HL-60/S4 treated with retinoic acid at 250 ng/mL for 4 days and 3 days (cell line): ENCODE data around the gene POLR2B.
"Not testable (repeated sequence)": the region's sequence is repeated elsewhere in the genome, so short reads cannot be mapped to it uniquely, and the experiment has no call there.

Experiments used
- in situ Hi-C: fragments of 300-500 bp; cut with MboI; formaldehyde crosslinking; loops from 2 replicates; pipeline ENCODE4 v1.7.0; 2022; ENCODE audit warnings: low sequenced_read_pairs

The POLR2B gene

GRCh38 chr4:56986192-56986591 lies 7.5 kb downstream of the POLR2B start:
- in situ Hi-C loops: no loop called here

GRCh38 chr4:56986952-56987351 lies 8.3 kb downstream of the POLR2B start:
- in situ Hi-C loops: no loop called here

GRCh38 chr4:56990109-56990905 lies 11.6 kb downstream of the POLR2B start:
- in situ Hi-C loops: no loop called here

- in situ Hi-C loops: no loop called here
Measured at GRCh38 chr4:56995525-56995924, 16.8 kb downstream of the POLR2B start.

- in situ Hi-C loops: no loop called here
Measured at GRCh38 chr4:56999751-57000150, 21.1 kb downstream of the POLR2B start.

GRCh38 chr4:57013543-57014120 lies 34.9 kb downstream of the POLR2B start:
- in situ Hi-C loops: no loop called here

- in situ Hi-C loops: no loop called here
Measured at GRCh38 chr4:57018980-57019379, 40.3 kb downstream of the POLR2B start.

- in situ Hi-C loops: no loop called here
Measured at GRCh38 chr4:57020467-57021101, 41.9 kb downstream of the POLR2B start.

GRCh38 chr4:57023104-57023503 lies 44.4 kb downstream of the POLR2B start:
- in situ Hi-C loops: no loop called here

- in situ Hi-C loops: no loop called here
Measured at GRCh38 chr4:57034520-57034919, 55.8 kb downstream of the POLR2B start.

- in situ Hi-C loops: no loop called here
Measured at GRCh38 chr4:57037982-57038604, 59.4 kb downstream of the POLR2B start.

- in situ Hi-C loops: no loop called here
Measured at GRCh38 chr4:57039345-57039744, 60.6 kb downstream of the POLR2B start.

- in situ Hi-C loops: no loop called here
Measured at GRCh38 chr4:57040510-57040909, 61.8 kb downstream of the POLR2B start.

- in situ Hi-C loops: no loop called here
Measured at GRCh38 chr4:57041020-57041419, 62.3 kb downstream of the POLR2B start.

- in situ Hi-C loops: no loop called here
Measured at GRCh38 chr4:57042711-57043169, 64.0 kb downstream of the POLR2B start.

- in situ Hi-C loops: no loop called here
Measured at GRCh38 chr4:57043347-57044251, 64.9 kb downstream of the POLR2B start.

- in situ Hi-C loops: no loop called here
Measured at GRCh38 chr4:57044279-57044678, 65.6 kb downstream of the POLR2B start.

GRCh38 chr4:57044996-57045395 lies 66.3 kb downstream of the POLR2B start:
- in situ Hi-C loops: no loop called here

GRCh38 chr4:57047046-57047445 lies 68.3 kb downstream of the POLR2B start:
- in situ Hi-C loops: not testable (repeated sequence)

- in situ Hi-C loops: no loop called here
Measured at GRCh38 chr4:57048590-57049304, 70.1 kb downstream of the POLR2B start.
